ENCODE data around the gene CNTN5. TPM values are rescaled to one million over a fixed set of nuclear protein-coding genes. Genes with fewer than 3 reads are reported as not detected.

The CNTN5 gene
- total RNA-seq, 1 donor from 2014 or later, result 0.04 TPM

GRCh38 chr11:99171330-99171729 lies 150.6 kb downstream of the CNTN5 start:
- ATAC-seq, result no peak

GRCh38 chr11:99176430-99176829 lies 155.7 kb downstream of the CNTN5 start:
- no peak for ATAC-seq

- no peak for ATAC-seq
These were observed 156.7 kb downstream of the CNTN5 start for GRCh38 chr11:99177446-99177845.

- no peak for ATAC-seq
These were observed 163.4 kb downstream of the CNTN5 start for GRCh38 chr11:99184146-99184545.

- no peak for ATAC-seq
These were observed 167.5 kb downstream of the CNTN5 start for GRCh38 chr11:99188221-99188620.

DNA sequence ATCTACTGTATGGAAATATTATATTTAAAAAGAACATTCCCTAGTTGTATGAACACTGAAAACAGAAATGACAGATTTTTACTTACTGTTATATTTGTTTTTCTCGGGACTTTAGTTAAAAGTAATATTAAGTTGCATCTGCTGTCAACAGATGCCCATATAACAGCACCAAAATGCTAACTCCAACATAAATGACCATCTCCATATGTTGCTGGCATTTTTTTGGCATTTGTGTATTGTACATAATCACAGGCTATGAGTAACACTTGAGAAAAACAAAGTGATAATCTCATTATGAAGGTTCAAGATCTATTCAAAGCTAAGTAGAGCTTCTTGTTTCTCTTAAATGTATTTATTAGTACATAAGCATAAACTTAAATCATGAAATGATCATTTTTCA lies 172.0 kb downstream of the CNTN5 start:
- no peak for ATAC-seq

GRCh38 chr11:99197477-99197876 lies 176.7 kb downstream of the CNTN5 start:
- no peak for ATAC-seq

DNA sequence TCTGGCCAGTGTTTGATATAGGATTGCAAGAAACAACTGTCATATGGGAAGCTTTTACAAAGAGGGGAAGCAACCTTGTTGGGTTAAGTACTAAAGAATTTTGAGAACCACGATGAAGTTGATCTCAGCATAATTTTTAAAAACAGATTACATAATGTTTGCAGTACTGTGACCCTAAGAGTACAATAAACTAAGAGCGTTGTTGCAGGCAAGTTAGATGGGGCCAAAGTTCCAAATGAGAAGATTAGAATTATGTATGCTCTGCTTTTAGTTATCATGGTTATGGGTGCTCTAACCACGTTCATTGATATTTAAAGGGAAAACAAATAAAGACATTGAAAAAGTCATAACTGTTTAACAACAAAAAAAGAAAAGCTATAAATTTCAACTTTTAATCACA lies 177.5 kb downstream of the CNTN5 start:
- ATAC-seq, result no peak

DNA sequence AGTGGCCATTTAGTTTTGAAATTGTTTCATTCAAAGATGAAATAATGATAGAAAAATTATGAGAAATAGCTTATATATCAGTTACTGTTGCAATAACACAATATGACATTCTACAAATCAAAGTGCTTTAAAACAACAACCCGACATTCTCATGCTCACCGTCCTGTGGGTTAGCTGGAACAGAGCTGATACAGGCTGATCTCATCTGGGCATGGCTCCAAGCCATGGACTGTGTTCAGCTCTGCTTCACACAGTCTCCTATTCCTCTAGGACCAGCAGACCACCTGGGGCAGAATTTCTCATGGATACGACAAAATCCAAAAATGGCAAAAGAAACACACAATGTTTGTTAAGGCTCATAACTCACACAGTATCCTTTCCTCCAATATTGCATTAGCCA lies 178.6 kb downstream of the CNTN5 start:
- ATAC-seq, result no peak

- ATAC-seq, result no peak
These were observed 180.0 kb downstream of the CNTN5 start for GRCh38 chr11:99200720-99201119.

DNA sequence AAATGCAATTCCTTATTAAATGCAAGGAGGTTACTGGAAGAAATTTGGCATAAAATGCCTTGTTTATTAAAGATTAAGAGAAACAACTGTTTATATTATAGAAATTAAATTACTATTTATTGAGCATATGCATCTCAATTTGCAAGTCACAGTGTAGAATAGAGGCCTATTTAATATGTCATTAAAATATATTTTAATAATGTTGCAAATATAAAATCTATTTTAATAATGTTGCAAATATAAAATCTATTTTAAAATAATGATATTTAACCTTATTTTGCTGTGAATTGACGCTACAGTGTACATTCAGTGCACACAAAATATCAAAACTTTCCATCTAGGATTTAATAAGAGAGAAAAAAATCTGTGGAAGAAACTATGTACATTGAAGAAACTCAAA lies 188.1 kb downstream of the CNTN5 start:
- no peak for ATAC-seq

- ATAC-seq, result no peak
These were observed 208.8 kb downstream of the CNTN5 start for GRCh38 chr11:99229544-99229943.

GRCh38 chr11:99234534-99234933 lies 213.8 kb downstream of the CNTN5 start:
- no peak for ATAC-seq

- ATAC-seq, result no peak
These were observed 217.7 kb downstream of the CNTN5 start for GRCh38 chr11:99238401-99238800.

DNA sequence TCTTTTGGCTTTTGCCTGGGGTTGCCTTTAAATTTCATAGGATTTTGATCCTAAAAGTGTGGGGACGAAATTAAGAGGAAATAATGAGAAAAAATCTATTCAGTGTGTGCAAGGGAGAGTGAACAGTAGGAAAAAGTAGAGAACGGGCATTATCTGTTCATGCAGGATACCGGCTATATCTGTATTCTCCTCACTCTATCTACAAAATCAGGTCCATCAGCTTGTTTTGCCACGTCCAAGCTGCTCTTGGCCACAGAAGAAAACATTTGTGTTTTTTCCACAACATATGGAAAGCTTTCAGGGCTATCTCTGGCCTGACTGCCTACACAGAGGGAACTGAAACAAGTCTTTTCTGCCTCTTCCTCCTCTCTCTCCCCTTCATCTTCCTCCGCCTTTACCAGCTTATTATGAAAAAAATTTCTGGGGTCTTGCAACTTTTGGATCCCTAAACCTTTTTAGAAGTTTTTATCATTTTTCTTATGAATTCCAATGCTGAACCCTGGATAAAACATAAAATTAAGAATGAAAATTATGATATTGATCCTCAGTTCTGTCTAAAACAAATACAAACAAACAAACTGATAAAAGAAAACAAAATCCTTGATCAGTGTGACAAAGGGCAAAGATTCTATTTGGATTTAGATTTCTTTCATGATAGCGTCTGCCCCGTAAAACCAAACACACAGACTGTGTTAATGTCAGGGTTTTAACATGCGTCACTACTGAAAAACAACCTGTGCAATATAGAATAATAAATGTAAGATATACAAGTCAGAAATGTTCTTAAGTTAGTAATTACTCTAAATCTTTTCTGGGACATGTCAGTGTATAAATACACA lies 219.7 kb downstream of the CNTN5 start:
- no peak for ATAC-seq

GRCh38 chr11:99241066-99241465 lies 220.3 kb downstream of the CNTN5 start:
- ATAC-seq, result no peak

- no peak for ATAC-seq
These were observed 223.9 kb downstream of the CNTN5 start for GRCh38 chr11:99244613-99245012.

DNA sequence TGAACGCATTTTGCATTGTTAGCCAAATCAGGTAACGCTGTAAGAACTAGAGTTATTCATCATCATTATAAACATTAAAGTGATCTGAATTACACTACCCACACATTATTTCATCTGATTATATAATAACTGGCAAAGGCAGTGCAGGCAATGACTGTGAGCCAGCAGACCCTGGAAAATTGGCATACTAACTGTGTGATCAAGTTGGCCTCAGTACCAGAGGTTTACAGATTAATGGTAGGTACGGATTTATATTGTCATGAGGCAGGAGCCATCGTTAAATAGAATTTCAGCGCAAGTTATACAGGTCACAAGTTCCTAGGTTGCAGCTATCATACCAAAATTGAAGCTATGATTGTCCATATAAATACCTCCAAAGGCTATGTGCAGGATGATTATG lies 225.4 kb downstream of the CNTN5 start:
- no peak for ATAC-seq

GRCh38 chr11:99256614-99257013 lies 235.9 kb downstream of the CNTN5 start:
- no peak for ATAC-seq

DNA sequence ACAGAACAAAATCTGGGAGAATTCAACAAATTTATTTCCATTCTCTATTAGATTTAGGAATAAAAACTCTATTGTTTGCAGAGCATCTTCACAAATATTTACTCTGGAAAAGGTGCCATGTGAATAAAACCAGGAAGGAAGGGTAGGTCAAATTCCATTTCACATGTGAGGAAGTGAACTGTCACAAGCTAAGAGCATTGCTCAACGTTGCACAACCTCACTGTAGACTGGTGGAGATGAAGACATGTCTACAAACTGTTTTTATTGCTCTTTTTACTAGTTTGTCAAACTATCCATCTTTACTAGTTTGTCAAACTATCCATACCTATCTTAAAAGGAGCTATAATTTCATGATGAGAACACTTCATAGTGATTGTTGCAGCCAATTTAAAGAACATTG lies 236.4 kb downstream of the CNTN5 start:
- no peak for ATAC-seq

DNA sequence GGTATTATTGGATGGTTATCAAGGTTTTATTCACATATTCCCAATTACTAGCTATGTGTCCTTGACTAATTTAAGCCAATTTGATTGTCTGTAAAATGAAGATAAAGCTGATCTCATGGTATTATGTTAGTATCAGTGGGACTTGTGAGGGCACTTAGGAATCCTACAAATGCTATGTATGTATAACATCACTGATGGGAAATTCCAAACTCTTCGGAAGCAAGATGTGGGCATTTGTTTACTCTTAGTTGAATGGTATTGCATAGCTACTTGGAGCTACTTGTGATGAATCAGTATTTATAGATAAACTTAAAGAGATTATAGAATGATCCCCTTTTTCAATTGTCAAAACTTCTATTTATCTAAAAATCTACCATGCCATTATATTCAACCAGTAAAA lies 239.9 kb downstream of the CNTN5 start:
- ATAC-seq, result no peak

DNA sequence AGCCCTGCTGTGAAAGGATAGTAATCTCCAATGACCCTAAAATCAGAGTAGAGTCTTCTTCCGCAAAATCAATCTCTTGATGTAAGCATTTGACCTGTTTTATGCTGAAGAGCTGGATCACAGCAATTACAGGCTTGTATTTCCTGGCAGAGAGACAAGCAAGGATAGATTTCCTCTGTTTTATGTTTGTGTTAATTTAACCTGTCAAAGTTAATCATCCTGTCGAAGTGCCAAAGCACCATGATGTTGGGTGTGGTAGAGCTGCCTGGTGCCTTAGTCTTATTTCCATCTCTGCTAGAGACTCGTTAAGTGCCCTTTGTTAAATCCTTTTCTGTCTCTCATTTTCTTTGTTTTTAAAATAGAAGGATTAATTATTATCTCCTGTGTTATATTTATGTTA lies 248.1 kb downstream of the CNTN5 start:
- ATAC-seq, result peak; percentile 20

- ATAC-seq, result no peak
These were observed 250.8 kb downstream of the CNTN5 start for GRCh38 chr11:99271527-99271926.

DNA sequence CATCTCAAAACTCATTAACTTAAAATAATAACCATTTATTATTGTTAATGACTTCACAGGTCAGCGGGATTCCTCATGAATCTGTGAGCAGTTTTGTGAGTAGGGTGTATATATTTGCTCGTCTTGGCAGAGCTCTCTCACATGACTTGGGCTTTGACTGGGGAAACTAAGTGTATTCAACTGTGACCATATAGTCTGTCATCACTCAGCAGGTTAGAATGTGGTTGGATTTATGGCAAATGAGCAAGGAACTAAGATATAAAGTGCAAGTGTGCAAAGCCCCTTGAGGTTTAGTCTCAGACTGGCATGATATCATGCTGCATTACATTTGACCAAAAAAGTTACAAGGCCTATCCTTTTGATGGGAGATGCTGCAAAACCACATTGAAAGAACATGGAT lies 254.8 kb downstream of the CNTN5 start:
- ATAC-seq, result no peak

DNA sequence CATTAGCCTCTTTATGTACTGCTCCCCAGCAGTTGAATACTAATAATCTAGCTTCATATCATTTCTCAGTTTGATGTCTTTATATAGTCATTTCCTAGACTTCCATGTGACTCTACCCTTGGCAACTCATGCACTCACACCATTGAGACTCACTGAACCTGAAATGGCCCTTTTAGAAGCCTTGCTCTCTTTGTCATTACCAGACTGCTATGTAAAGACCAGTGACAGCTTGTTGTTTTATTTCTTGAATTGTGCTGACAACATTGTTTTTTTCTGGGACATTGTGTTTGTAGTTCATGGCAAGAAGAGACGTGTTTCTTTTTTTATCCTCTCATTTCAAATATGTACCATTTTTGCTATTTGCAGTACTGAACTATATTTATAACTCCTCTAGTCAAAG lies 256.5 kb downstream of the CNTN5 start:
- ATAC-seq, result peak; percentile 83
